Aorta (tissue), 5 donors: Measurements from ENCODE around the gene NKTR. TPM values are rescaled to one million over a fixed set of nuclear protein-coding genes. Genes with fewer than 3 reads are reported as not detected.
"Not testable (repeated sequence)": the region's sequence is repeated elsewhere in the genome, so short reads cannot be mapped to it uniquely, and the experiment has no call there.

Experiments
- ATAC-seq: fragments of 200-7000 bp; cut with Tn5 transposase; one replicate; pipeline ENCODE4 v1.9.1; 2022; ENCODE audit warnings: moderate library complexity; ENCODE audit not compliant: low FRiP score
- DNase-seq, 2 donors: peaks; one replicate each; pipeline ENCODE4 v3.0.0-alpha.2; 2020
- H3K27ac ChIP-seq, 2 donors: one replicate each; pipeline ENCODE4 v1.5.1; 2013; ENCODE audit warnings: low read length in 2 of 2, mild to moderate bottlenecking in 2 of 2, moderate library complexity in 2 of 2, control low read depth in 1 of 2, inconsistent platforms in 1 of 2, low read depth in 1 of 2
- H3K27me3 ChIP-seq, 2 donors: one replicate each; pipeline ENCODE4 v1.6.1; 2013; ENCODE audit warnings: control low read depth in 1 of 2, low read length in 1 of 2, mild to moderate bottlenecking in 1 of 2, moderate library complexity in 1 of 2; ENCODE audit not compliant: insufficient read depth in 2 of 2, control insufficient read depth in 1 of 2
- H3K36me3 ChIP-seq, 2 donors: one replicate each; pipeline ENCODE4 v1.6.1; 2013; ENCODE audit warnings: control low read depth in 1 of 2, low read length in 1 of 2, mild to moderate bottlenecking in 1 of 2; ENCODE audit not compliant: insufficient read depth in 2 of 2, control insufficient read depth in 1 of 2
- H3K4me1 ChIP-seq, 2 donors: one replicate each; pipeline ENCODE4 v1.6.1; 2013; ENCODE audit warnings: low read length in 2 of 2, control low read depth in 1 of 2, mild to moderate bottlenecking in 1 of 2, moderate library complexity in 1 of 2; ENCODE audit not compliant: insufficient read depth in 2 of 2, control insufficient read depth in 1 of 2
- H3K4me3 ChIP-seq, 2 donors: one replicate each; pipeline ENCODE4 v1.5.1; 2013; ENCODE audit warnings: low read length in 2 of 2, control low read depth in 1 of 2, mild to moderate bottlenecking in 1 of 2
- H3K9me3 ChIP-seq: one replicate; pipeline ENCODE4 v1.6.1; 2013; ENCODE audit warnings: mild to moderate bottlenecking, low read length; ENCODE audit not compliant: control insufficient read depth
- WGBS, 2 donors: extraction: QIAGEN DNeasy Blood & Tissue Kit; methylation state at CpG; one replicate each; pipeline ENCODE4 v1.1.7; 2013; 5-methylcytosine and 5-hydroxymethylcytosine counted together
- intact Hi-C, 2 donors: fragments of 100-400 bp; cut with DNase I; formaldehyde crosslinking; loops; one replicate each; pipeline versions ENCODE4 v1.14.2 to v1.15.0; 2022
- polyA plus RNA-seq, 2 donors: library from polyadenylated mRNA; stranded (reverse); fragments of 200-250 nt; gene quantifications; one replicate each; pipeline ENCODE4 v1.2.3, GENCODE V29; 2013
- total RNA-seq, 2 donors: library from RNA; stranded (reverse); fragmentation: NEBNext Ultra II Directional; extraction: Animal tissue kit (Norgen Biotek cat#: 25700); gene quantifications; one replicate each; pipeline ENCODE4 v1.2.1, GENCODE V29; 2021
- donor health status: healthy with polysubstance abuse.
- donor health status: Bipolar disorder and iron deficiency.
- donor health status: DM: no; HTN: no; CAD: no.
- donor health status: DM: no; HTN: no; CAD: no.
- donor health status: DM: yes; HTN: yes; CAD: no.

The NKTR gene
- total and polyA plus RNA-seq, 4 donors, result 6.1 to 163 (median 78.1) TPM

DNA sequence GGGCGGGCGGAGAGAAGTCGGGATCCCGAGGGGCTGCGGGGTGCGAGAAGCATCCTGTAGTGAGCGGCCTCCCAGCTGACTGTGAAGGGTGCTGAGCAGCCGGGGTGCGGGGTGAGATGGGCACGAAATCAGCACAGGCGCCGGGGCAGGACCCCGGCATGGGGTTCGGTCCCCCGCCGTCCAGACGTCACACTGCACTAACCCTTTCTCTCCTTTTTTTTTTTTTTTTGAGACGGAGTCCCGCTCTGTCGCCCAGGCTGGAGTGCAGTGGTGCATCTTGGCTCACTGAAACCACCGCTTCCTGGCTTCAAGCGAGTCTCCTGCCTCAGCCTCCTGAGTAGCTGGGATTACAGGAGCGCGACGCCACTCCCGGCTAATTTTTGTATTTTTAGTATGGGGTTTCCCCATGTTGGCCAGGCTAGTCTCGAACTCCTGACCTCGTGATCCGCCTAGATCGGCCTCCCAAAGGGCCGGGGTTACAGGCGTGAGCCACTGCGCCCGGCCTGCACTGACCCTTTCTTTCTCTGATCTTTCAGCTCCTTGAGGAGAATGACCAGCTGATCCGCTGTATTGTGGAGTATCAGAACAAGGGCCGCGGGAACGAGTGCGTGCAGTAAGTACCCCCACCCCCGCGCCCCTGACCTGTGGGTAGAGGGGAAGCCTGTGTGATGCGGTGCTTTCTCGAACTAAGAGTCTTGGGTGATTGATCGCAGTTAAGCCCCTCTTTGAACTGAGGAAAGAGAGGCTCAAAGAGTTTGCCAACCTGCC, 9.3 kb upstream of the NKTR start:
- H3K27ac ChIP-seq, result peak overlapping the region in 1 of 2 donors; percentile 23
- peaks cover 2 to 3% of the 10 kb centered on the region in 2 donors for H3K36me3 ChIP-seq
- DNase-seq, result peak in 1 of 2 donors; percentile 48
- H3K4me3 ChIP-seq, result peak overlapping the region; percentile 37 to 51
- H3K27me3 ChIP-seq, result no peaks in the 10 kb centered on the region
- H3K4me1 ChIP-seq, result no peaks in the 10 kb centered on the region
- H3K9me3 ChIP-seq, result no peaks in the 10 kb centered on the region
- WGBS, 2 donors, result 8% methylated on average over 38 to 44 of the region's 44 CpGs
- ATAC-seq, result peak; percentile 56
- intact Hi-C loops, result no loop called here

DNA sequence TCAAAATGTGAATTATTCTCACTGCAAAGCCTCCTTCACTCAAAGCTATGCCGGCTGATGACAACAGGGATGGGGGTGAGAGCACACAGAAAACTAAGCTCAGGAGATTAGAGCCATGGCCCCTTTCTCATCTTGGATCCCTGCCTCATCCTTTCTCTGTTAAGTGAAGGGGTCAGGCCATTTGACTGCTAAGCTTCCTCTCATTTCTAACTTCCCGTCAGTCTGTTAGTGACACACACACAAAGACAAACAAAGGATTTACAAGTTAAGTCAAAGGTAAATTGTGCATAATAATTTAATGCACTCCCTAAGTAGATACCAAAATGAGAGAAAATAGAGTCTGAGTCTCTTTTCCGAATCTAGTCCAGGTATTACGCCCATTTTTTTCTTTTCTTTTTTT, 8.7 kb upstream of the NKTR start:
- H3K9me3 ChIP-seq, result no peaks in the 10 kb centered on the region
- H3K4me1 ChIP-seq, result no peaks in the 10 kb centered on the region
- no peak for DNase-seq
- H3K4me3 ChIP-seq, result no peak overlapping the region
- WGBS, 2 donors, result 75 to 83% methylated on average over 4 of the region's 4 CpGs
- H3K27me3 ChIP-seq, result no peaks in the 10 kb centered on the region
- peaks cover 2 to 3% of the 10 kb centered on the region in 2 donors for H3K36me3 ChIP-seq
- intact Hi-C loops, result no loop called here
- H3K27ac ChIP-seq, result peak overlapping the region in 1 of 2 donors; percentile 23
- ATAC-seq, result no peak

DNA sequence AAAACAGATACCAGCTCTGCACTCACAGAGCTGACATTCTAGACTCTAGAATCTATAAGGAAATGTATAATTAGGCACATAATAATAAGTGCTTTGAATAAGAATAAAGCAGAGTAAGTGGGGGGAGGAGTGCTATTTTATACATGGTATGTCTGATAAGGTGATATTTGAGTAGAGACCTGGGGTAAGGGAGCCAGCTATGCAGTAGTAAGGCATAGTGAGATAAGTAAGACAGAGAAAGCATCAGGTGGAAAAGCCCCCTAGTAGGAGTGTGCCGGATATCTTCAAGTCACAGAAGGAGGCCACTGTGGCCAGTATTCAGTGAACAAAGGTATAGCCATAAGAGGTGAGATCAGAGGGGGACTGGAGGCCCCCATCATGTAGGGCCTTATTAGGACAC, 6.9 kb upstream of the NKTR start:
- intact Hi-C loops, result no loop called here

DNA sequence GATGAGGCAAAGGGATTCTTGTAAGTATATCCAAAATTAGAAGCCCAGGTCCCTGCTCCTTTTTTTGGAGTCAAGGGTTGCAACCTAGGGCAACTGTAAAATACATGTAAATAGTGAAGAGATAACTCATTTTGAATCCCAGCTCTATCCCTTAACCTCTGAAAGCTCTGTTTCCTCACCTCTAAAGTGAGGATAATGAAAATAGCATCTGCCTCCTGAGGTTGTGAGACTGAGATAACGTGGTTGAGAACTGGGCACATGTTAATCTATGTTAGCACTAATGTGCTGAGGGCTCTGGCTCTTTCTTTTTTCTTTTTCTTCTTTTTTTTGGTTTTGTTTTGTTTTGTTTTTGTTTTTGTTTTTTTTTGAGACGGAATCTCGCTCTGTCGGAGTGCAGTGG, 4.8 kb upstream of the NKTR start:
- Histone ChIP-seq H3K9me3 (no peaks in the 10 kb centered on the region), H3K36me3 (peaks cover 2 to 3% of the 10 kb centered on the region in 2 donors), H3K27me3 (no peaks in the 10 kb centered on the region), H3K4me3 (no peak overlapping the region), H3K4me1 (no peaks in the 10 kb centered on the region), H3K27ac (no peak overlapping the region)
- no peak for DNase-seq
- WGBS, 2 donors, result 94 to 95% methylated on average over 4 of the region's 4 CpGs
- no peak for ATAC-seq
- intact Hi-C loops, result no loop called here

More for the DNA sequence above, 6.9 kb upstream of the NKTR start:
- Histone ChIP-seq H3K9me3 (no peaks in the 10 kb centered on the region), H3K27me3 (no peaks in the 10 kb centered on the region), H3K4me1 (no peaks in the 10 kb centered on the region), H3K4me3 (no peak overlapping the region), H3K36me3 (peaks cover 2 to 3% of the 10 kb centered on the region in 2 donors), H3K27ac (no peak overlapping the region)
- DNase-seq (no peak), ATAC-seq (no peak)
- WGBS, 2 donors, result 96% methylated on average over 1 of the region's 1 CpG

DNA sequence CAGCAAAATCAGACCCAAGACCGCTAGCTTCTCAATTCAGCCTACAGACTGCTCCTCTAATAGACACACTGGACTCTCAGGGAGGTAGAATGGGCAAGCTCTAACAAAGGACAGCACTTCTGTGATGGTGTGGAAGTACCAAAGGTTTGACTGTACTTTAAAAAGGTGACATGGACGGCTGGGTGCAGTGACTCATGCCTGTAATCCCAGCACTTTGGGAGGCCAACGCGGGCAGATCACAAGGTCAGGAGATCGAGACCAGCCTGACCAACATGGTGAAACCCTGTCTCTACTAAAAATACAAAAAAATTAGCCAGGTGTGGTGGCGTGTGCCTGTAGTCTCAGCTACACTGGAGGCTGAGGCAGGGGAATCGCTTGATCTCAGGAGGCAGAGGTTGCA, 3.4 kb upstream of the NKTR start:
- intact Hi-C loops, DNase-seq, H3K27ac ChIP-seq, H3K9me3 ChIP-seq, H3K27me3 ChIP-seq, H3K36me3 ChIP-seq, H3K4me1 ChIP-seq, ATAC-seq, H3K4me3 ChIP-seq: not testable (repeated sequence)
- 95 to 97% methylated on average over 7 of the region's 7 CpGs for WGBS, 2 donors

DNA sequence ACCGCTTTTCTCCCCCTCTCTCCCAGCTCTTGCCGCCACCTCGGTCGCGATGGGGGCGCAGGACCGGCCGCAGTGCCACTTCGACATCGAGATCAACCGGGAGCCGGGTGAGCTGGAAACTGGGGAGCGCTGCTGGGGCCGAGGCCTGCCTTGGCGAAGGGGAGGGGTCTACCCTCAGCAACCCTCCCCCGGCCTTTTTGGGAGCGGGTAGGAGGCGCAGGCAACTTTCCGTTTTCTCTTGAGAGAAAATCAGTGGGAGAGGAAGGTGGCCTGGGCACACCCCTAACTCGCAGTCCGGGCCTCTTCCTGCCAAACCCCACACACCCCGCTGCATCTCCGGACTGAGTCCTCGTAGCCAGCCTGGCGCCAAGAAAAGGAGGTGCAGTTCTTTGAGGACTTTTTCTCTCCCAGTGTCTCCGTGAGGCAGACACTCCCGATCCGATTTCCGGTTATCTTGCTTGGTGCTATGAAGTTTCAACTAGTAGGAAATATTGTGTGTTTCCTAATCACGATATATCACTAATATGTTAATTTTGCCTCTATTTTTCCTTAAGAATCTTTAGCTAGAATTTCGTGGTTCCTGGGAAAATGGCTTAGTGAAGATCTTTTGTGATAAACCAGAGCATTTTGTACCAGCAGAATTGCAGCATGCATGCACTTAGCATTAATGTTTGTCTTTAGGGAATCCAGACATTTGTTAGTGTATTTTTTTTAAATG, 631 bp downstream of the NKTR start:
- 0 to 1% methylated on average over 18 to 31 of the region's 31 CpGs for WGBS, 2 donors
- H3K36me3 ChIP-seq, result no peaks in the 10 kb centered on the region
- H3K4me3 ChIP-seq, result peak overlapping the region; percentile 62 to 73
- intact Hi-C loops, result loop anchor here in 1 of 2 donors (5.0 kb wide), 2 partner anchors 51 to 146 kb away; partner anchors contain the start of gene ZBTB47
- H3K4me1 ChIP-seq, result peaks cover 2% of the 10 kb centered on the region in 2 donors
- H3K27me3 ChIP-seq, result no peaks in the 10 kb centered on the region
- peak overlapping the region; percentile 50 to 60 for H3K27ac ChIP-seq
- peak; percentile 75 to 85 for DNase-seq
- peak; percentile 75 for ATAC-seq
- no peaks in the 10 kb centered on the region for H3K9me3 ChIP-seq

DNA sequence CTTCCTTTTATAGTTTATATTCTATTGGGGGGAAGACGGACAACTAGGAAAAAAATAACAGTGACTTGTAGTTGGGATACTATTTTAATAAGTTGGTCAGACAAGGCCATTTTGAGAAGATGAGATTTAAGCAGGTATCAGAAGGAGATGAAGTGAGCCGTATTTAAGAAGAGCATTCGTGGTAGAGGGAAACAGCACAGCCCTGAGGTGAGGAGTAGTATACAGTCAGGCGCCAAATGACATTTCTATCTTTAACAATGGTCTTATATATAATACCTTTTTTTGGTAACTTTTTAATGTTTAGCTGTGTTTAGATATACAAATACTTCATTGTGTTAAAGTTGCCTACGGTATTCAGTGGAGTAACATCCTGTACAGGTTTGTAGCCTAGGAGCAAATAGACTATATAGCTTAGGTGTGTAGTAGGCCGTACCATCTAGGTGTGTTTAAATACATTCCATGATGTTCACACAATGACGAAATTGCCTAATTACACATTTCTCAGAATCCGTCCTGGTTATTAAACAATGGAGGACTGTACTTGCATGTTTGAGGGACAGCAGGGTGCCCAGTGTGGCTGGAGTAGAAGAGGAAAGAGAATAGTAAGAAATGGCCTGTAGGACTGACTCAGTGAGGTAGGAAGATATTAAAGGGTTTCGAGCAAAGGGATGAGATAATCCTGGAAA, 1.6 kb downstream of the NKTR start:
- Histone ChIP-seq H3K4me1 (peaks cover 2% of the 10 kb centered on the region in 2 donors), H3K27ac (peak overlapping the region in 1 of 2 donors; percentile 25), H3K4me3 (peak overlapping the region; percentile 62 to 73), H3K27me3 (no peaks in the 10 kb centered on the region), H3K9me3 (no peaks in the 10 kb centered on the region), H3K36me3 (no peaks in the 10 kb centered on the region)
- no peak for ATAC-seq
- 44 to 46% methylated on average over 9 of the region's 9 CpGs for WGBS, 2 donors
- intact Hi-C loops, result loop anchor here in 1 of 2 donors (5.0 kb wide), 2 partner anchors 50 to 145 kb away; partner anchors contain the start of gene ZBTB47
- DNase-seq, result no peak

DNA sequence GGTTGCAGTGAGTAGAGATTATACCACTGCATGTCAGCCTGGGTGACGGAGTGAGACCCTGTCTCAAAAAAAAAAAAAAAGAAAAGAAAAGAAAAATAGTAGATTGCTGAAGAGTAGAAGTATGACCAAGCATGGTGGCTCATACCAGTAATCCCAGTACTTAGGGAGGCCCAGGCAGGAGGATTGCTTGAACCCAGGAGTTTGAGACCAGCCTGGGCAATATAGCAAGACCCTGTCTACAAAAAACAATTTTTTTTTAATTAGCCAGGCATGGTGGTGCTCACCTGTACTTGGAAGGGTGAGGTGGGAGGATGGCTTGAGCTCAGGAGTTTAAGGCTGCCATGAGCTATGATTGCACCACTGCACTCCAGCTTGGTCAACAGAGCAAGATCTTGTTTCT, 2.5 kb downstream of the NKTR start:
- intact Hi-C loops, result loop anchor here in 1 of 2 donors (5.0 kb wide), 2 partner anchors 49 to 144 kb away; partner anchors contain the start of gene ZBTB47
- no peak overlapping the region for H3K27ac ChIP-seq
- 92 to 100% methylated on average over 1 of the region's 1 CpG for WGBS, 2 donors

More for the DNA sequence above, 2.5 kb downstream of the NKTR start:
- no peaks in the 10 kb centered on the region for H3K36me3 ChIP-seq
- DNase-seq, result no peak
- no peaks in the 10 kb centered on the region for H3K27me3 ChIP-seq
- no peak overlapping the region for H3K4me3 ChIP-seq
- H3K9me3 ChIP-seq, result no peaks in the 10 kb centered on the region
- H3K4me1 ChIP-seq, result peaks cover 2% of the 10 kb centered on the region in 2 donors
- ATAC-seq, result no peak
